ENCODE measurements around the gene FAM110C. TPM values are rescaled to one million over a fixed set of nuclear protein-coding genes. Genes with fewer than 3 reads are reported as not detected.
A peak's percentile ranks its signal among the peaks of the same experiment; 100 is the strongest.
"Not testable (repeated sequence)": the region's sequence is repeated elsewhere in the genome, so short reads cannot be mapped to it uniquely, and the experiment has no call there.

FAM110C gene
- total and polyA plus RNA-seq, 7 experiments from 2014 or later = 0.06 to 1.5 (median 0.16) TPM; not detected in 2

- POLR2A ChIA-PET = no interaction called here
- no peak overlapping the region for H3K4me3 Mint-ChIP-seq
- no peaks in the 10 kb centered on the region for H3K4me1 ChIP-seq (ENCODE audit: control insufficient read depth in 2 of 2, insufficient read depth in 2 of 2, low read length in 2 of 2)
- no peaks in the 10 kb centered on the region for H3K36me3 ChIP-seq (ENCODE audit: control insufficient read depth in 2 of 3, insufficient read depth in 3 of 3, low read length in 3 of 3)
- H3K9me3 Mint-ChIP-seq = peaks cover 0 to 4% (median 1%) of the 10 kb centered on the region in 11 donors
- H3K9me3 ChIP-seq (ENCODE audit: control insufficient read depth in 2 of 3, low read length in 3 of 3) = no peaks in the 10 kb centered on the region
- no peaks in the 10 kb centered on the region for H3K4me1 Mint-ChIP-seq
- no peak overlapping the region for H3K4me3 ChIP-seq (ENCODE audit: low read length)
- no peak for ATAC-seq
- no peaks in the 10 kb centered on the region for H3K27me3 ChIP-seq (ENCODE audit: control insufficient read depth in 2 of 2, insufficient read depth in 2 of 2, low read length in 2 of 2)
- peaks cover 0 to 4% (median 0%) of the 10 kb centered on the region in 5 donors for H3K36me3 Mint-ChIP-seq
- H3K27me3 Mint-ChIP-seq = peaks cover 0 to 27% (median 21%) of the 10 kb centered on the region in 5 donors
- CTCF ChIA-PET = no interaction called here
- no peak for DNase-seq
- no peak overlapping the region for H3K27ac ChIP-seq (ENCODE audit: low read depth, low read length)
- intact Hi-C loops (cut with micrococcal nuclease) = no loop called here
- H3K27ac Mint-ChIP-seq = no peak overlapping the region
Observed at GRCh38 chr2:80378-80777, 34.1 kb upstream of the FAM110C start.

DNA sequence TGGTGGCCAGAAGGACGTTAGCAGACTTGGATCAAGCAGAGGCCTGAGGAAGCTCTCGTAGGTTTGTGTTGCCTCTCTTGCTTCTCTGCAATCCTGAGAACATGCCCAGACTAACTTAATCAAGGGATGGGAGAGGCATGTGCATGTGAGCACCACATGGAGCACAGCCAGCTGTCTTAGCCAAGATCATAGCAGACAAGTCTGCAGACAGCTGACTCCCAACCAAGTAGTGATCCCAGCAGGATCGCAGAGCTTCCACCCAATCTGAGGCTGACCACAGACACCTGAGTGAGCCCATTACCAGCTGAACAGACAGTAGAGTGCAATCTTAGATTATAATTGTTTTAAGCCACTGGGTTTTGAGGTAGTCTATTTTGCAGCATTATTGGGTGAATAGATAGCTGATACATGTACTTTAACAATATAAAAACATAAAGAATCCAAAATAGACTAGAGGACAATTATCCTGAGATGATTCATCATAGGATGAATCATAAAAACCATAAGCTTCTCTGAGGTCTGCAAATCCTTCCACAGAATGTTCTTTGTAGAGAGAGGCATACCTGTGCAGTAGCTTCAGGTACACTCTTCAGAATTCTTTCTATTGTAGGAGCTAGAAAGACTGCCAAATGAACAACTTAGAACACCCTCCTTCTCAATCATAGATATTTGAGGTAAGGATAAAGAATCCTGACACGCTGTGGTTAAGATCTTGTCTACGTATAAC is 25.2 kb upstream of the FAM110C start:
- H3K36me3 Mint-ChIP-seq = peaks cover 0 to 8% (median 3%) of the 10 kb centered on the region in 5 donors
- Histone ChIP-seq H3K27ac (ENCODE audit: low read depth, low read length) (no peak overlapping the region), H3K27me3 (ENCODE audit: control insufficient read depth in 2 of 2, insufficient read depth in 2 of 2, low read length in 2 of 2) (no peaks in the 10 kb centered on the region), H3K4me1 (ENCODE audit: control insufficient read depth in 2 of 2, insufficient read depth in 2 of 2, low read length in 2 of 2) (no peaks in the 10 kb centered on the region), H3K36me3 (ENCODE audit: control insufficient read depth in 2 of 3, insufficient read depth in 3 of 3, low read length in 3 of 3) (no peaks in the 10 kb centered on the region), H3K9me3 (ENCODE audit: control insufficient read depth in 2 of 3, low read length in 3 of 3) (no peaks in the 10 kb centered on the region), H3K4me3 (ENCODE audit: low read length) (no peak overlapping the region)
- no peaks in the 10 kb centered on the region for H3K4me1 Mint-ChIP-seq
- intact Hi-C loops (cut with micrococcal nuclease) = no loop called here
- peaks cover 0 to 9% (median 3%) of the 10 kb centered on the region in 11 donors for H3K9me3 Mint-ChIP-seq
- H3K27me3 Mint-ChIP-seq = peaks cover 0 to 12% (median 5%) of the 10 kb centered on the region in 5 donors
- ATAC-seq = no peak
- ChIA-PET POLR2A (no interaction called here), CTCF (no interaction called here)
- no peak for DNase-seq
- H3K27ac Mint-ChIP-seq = no peak overlapping the region
- no peak overlapping the region for H3K4me3 Mint-ChIP-seq

DNA sequence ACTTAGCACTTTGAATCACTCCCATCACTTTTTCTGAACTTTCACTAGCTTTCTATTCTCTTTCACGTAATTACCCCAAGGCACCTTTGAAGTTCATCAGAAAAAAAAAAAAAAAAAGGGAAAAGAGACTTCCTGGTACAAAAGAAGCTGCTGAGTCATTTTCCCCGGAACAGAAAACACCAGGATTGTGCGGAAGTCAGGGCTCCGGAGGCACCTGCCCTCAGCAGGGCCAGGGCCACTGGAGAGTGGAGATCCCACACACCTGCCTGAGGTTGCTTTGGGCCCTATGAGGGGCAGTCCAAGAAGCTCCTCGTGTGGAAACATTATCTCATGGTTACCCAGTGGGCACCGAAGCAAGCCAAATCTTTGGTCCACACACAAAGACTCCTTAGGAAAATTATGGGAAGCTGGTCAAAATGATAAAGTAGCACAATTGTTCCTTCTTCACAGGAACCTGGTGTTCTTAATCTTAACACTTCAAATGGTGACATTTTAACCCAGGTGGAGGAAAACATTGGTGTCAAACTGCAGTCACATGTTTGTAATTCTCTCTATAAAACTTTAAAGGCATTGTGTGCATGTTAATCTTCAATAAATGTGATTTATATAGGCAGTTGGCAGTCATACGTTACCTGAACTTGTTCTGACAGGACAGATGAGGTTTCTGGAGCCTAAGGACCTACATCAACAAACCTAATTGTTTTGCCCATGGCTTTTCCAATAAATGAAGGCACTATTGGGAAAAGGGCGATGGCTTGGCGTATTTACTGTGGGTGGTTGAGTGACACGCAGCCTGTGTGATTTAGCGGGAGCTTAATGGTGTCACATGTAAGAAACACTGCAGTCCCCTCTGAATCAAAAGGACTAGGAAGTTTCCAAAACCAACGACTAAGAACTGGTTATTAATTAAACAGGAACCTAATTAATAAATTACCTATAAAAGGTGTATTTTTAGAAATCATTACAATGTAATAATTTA is 23.4 kb upstream of the FAM110C start:
- Mint-ChIP-seq H3K4me1 (no peaks in the 10 kb centered on the region), H3K27me3 (peaks cover 4 to 11% (median 10%) of the 10 kb centered on the region in 5 donors), H3K4me3 (no peak overlapping the region), H3K9me3 (peaks cover 0 to 9% (median 2%) of the 10 kb centered on the region in 11 donors), H3K27ac (no peak overlapping the region), H3K36me3 (peaks cover 0 to 6% (median 3%) of the 10 kb centered on the region in 5 donors)
- Histone ChIP-seq H3K9me3 (ENCODE audit: control insufficient read depth in 2 of 3, low read length in 3 of 3) (no peaks in the 10 kb centered on the region), H3K36me3 (ENCODE audit: control insufficient read depth in 2 of 3, insufficient read depth in 3 of 3, low read length in 3 of 3) (no peaks in the 10 kb centered on the region), H3K4me1 (ENCODE audit: control insufficient read depth in 2 of 2, insufficient read depth in 2 of 2, low read length in 2 of 2) (no peaks in the 10 kb centered on the region), H3K27me3 (ENCODE audit: control insufficient read depth in 2 of 2, insufficient read depth in 2 of 2, low read length in 2 of 2) (no peaks in the 10 kb centered on the region), H3K4me3 (ENCODE audit: low read length) (no peak overlapping the region), H3K27ac (ENCODE audit: low read depth, low read length) (no peak overlapping the region)
- POLR2A ChIA-PET = no interaction called here
- intact Hi-C loops (cut with micrococcal nuclease) = no loop called here
- CTCF ChIA-PET = no interaction called here
- ATAC-seq (no peak), DNase-seq (no peak)

GRCh38 chr2:68637-69036 is 22.3 kb upstream of the FAM110C start:
- ATAC-seq; DNase-seq; POLR2A ChIA-PET; H3K4me1 ChIP-seq (ENCODE audit: control insufficient read depth in 2 of 2, insufficient read depth in 2 of 2, low read length in 2 of 2); H3K4me1 Mint-ChIP-seq; H3K27ac ChIP-seq (ENCODE audit: low read depth, low read length); H3K36me3 Mint-ChIP-seq; CTCF ChIA-PET; H3K27me3 ChIP-seq (ENCODE audit: control insufficient read depth in 2 of 2, insufficient read depth in 2 of 2, low read length in 2 of 2); H3K27ac Mint-ChIP-seq; H3K9me3 ChIP-seq (ENCODE audit: control insufficient read depth in 2 of 3, low read length in 3 of 3); H3K9me3 Mint-ChIP-seq; intact Hi-C loops (cut with micrococcal nuclease); H3K4me3 Mint-ChIP-seq; H3K4me3 ChIP-seq (ENCODE audit: low read length); H3K36me3 ChIP-seq (ENCODE audit: control insufficient read depth in 2 of 3, insufficient read depth in 3 of 3, low read length in 3 of 3): not testable (repeated sequence)
- H3K27me3 Mint-ChIP-seq = peaks cover 4 to 11% (median 10%) of the 10 kb centered on the region in 5 donors

DNA sequence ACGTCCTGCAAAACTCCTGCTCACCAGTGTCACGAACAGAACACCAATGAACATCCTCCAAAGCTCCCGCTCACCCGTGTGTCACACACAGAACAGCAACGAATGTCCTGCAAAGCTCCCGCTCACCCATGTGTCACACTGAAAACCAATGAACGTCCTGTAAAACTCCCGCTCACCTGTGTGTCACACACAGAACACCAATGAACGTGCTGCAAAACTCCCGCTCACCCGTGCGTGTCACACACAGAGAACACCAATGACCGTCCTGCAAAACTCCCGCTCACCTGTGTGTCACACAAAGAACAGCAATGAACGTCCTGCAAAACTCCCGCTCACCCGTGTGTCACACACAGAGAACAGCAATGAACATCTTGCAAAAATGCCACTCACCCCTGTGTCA is 20.5 kb upstream of the FAM110C start:
- H3K4me3 Mint-ChIP-seq = no peak overlapping the region
- H3K36me3 Mint-ChIP-seq = no peaks in the 10 kb centered on the region
- ChIA-PET POLR2A (no interaction called here), CTCF (no interaction called here)
- no peaks in the 10 kb centered on the region for H3K27me3 ChIP-seq (ENCODE audit: control insufficient read depth in 2 of 2, insufficient read depth in 2 of 2, low read length in 2 of 2)
- no peaks in the 10 kb centered on the region for H3K36me3 ChIP-seq (ENCODE audit: control insufficient read depth in 2 of 3, insufficient read depth in 3 of 3, low read length in 3 of 3)
- H3K4me1 ChIP-seq (ENCODE audit: control insufficient read depth in 2 of 2, insufficient read depth in 2 of 2, low read length in 2 of 2) = no peaks in the 10 kb centered on the region
- H3K4me3 ChIP-seq (ENCODE audit: low read length) = no peak overlapping the region
- no peaks in the 10 kb centered on the region for H3K9me3 ChIP-seq (ENCODE audit: control insufficient read depth in 2 of 3, low read length in 3 of 3)
- H3K4me1 Mint-ChIP-seq = no peaks in the 10 kb centered on the region
- no peak overlapping the region for H3K27ac Mint-ChIP-seq
- ATAC-seq (no peak), DNase-seq (no peak)
- H3K9me3 Mint-ChIP-seq = no peaks in the 10 kb centered on the region
- peaks cover 0 to 11% (median 5%) of the 10 kb centered on the region in 5 donors for H3K27me3 Mint-ChIP-seq
- intact Hi-C loops (cut with micrococcal nuclease) = no loop called here
- H3K27ac ChIP-seq (ENCODE audit: low read depth, low read length) = no peak overlapping the region

DNA sequence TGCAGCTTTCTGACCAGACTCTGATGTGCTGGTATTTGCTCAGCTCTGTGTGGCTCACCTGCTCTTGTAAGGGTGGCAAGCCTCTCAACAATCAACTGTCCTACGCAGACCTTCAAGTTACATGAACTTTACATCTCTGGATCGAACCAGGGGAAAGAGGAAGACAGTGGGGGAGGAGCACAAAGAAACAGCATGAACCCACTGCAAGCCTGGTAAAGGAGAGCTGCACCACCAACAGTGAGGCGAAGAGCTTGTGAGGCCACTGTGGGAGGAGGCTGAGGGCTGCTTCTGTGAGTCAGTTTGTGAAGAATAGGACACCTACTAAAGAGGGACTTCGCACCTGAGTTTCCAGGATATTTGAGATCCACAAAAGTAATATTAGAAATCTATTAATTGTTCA is 18.8 kb upstream of the FAM110C start:
- intact Hi-C loops (cut with micrococcal nuclease) = no loop called here
- ChIA-PET POLR2A (no interaction called here), CTCF (no interaction called here)
- H3K9me3 ChIP-seq (ENCODE audit: control insufficient read depth in 2 of 3, low read length in 3 of 3) = no peaks in the 10 kb centered on the region
- no peaks in the 10 kb centered on the region for H3K27me3 ChIP-seq (ENCODE audit: control insufficient read depth in 2 of 2, insufficient read depth in 2 of 2, low read length in 2 of 2)
- Mint-ChIP-seq H3K4me1 (no peaks in the 10 kb centered on the region), H3K27me3 (peaks cover 0 to 15% (median 13%) of the 10 kb centered on the region in 5 donors), H3K4me3 (no peak overlapping the region), H3K36me3 (peaks cover 0 to 5% (median 0%) of the 10 kb centered on the region in 5 donors), H3K9me3 (peaks cover 0 to 9% (median 5%) of the 10 kb centered on the region in 11 donors), H3K27ac (peak overlapping the region in 1 of 9 donors; percentile 62)
- H3K36me3 ChIP-seq (ENCODE audit: control insufficient read depth in 2 of 3, insufficient read depth in 3 of 3, low read length in 3 of 3) = no peaks in the 10 kb centered on the region
- H3K27ac ChIP-seq (ENCODE audit: low read depth, low read length) = no peak overlapping the region
- H3K4me1 ChIP-seq (ENCODE audit: control insufficient read depth in 2 of 2, insufficient read depth in 2 of 2, low read length in 2 of 2) = no peaks in the 10 kb centered on the region
- H3K4me3 ChIP-seq (ENCODE audit: low read length) = no peak overlapping the region
- ATAC-seq = no peak
- DNase-seq = no peak

All from naive thymus-derived CD4-positive, alpha-beta T cell (primary cell).